ENCODE results near the gene MYCT1. TPM values are rescaled to one million over a fixed set of nuclear protein-coding genes. Genes with fewer than 3 reads are reported as not detected.

The MYCT1 gene
- total RNA-seq, 1 donor from 2014 or later, result 8.3 TPM

GRCh38 chr6:152749336-152749735 lies 51.6 kb downstream of the MYCT1 start:
- H3K4me3 ChIP-seq, result no peak overlapping the region

GRCh38 chr6:152750694-152751093 lies 53.0 kb downstream of the MYCT1 start, which contains the start of gene VIP:
VIP (plus strand) TSS chr6:152750797; CDS start chr6:152752178, 1,381 bp downstream.
- Histone ChIP-seq H3K27me3 (no peaks in the 10 kb centered on the region), H3K9me3 (no peaks in the 10 kb centered on the region), H3K4me1 (no peaks in the 10 kb centered on the region), H3K27ac (no peak within 1 kb of the TSS), H3K36me3 (no peaks in the 10 kb centered on the region), H3K4me3 (no peak within 1 kb of the TSS)
- intact Hi-C loops (cut with DNase I), result no loop called here
- DNase-seq (ENCODE audit: extremely low spot score in 2 of 2), result no peak
- TF ChIP-seq POLR2A (IDR thresholded peaks at IDR 0.05) (no peak), POLR2AphosphoS5 (IDR thresholded peaks at IDR 0.05; ENCODE audit: insufficient read depth in 1 of 2, low read depth in 1 of 2) (no peak)
- TF ChIP-seq, protein P1, sequence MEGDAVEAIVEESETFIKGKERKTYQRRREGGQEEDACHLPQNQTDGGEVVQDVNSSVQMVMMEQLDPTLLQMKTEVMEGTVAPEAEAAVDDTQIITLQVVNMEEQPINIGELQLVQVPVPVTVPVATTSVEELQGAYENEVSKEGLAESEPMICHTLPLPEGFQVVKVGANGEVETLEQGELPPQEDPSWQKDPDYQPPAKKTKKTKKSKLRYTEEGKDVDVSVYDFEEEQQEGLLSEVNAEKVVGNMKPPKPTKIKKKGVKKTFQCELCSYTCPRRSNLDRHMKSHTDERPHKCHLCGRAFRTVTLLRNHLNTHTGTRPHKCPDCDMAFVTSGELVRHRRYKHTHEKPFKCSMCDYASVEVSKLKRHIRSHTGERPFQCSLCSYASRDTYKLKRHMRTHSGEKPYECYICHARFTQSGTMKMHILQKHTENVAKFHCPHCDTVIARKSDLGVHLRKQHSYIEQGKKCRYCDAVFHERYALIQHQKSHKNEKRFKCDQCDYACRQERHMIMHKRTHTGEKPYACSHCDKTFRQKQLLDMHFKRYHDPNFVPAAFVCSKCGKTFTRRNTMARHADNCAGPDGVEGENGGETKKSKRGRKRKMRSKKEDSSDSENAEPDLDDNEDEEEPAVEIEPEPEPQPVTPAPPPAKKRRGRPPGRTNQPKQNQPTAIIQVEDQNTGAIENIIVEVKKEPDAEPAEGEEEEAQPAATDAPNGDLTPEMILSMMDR (IDR thresholded peaks at IDR 0.05), result no peak

More at GRCh38 chr6:152749336-152749735, 51.6 kb downstream of the MYCT1 start:
- H3K36me3 ChIP-seq, result no peaks in the 10 kb centered on the region
- TF ChIP-seq, protein P1 (IDR thresholded peaks at IDR 0.05), result no peak
- no peak for TF ChIP-seq POLR2A (IDR thresholded peaks at IDR 0.05)
- TF ChIP-seq POLR2AphosphoS5 (IDR thresholded peaks at IDR 0.05; ENCODE audit: insufficient read depth in 1 of 2, low read depth in 1 of 2), result no peak
- no peaks in the 10 kb centered on the region for H3K4me1 ChIP-seq
- intact Hi-C loops (cut with DNase I), result no loop called here
- no peak for DNase-seq (ENCODE audit: extremely low spot score in 2 of 2)
- no peaks in the 10 kb centered on the region for H3K27me3 ChIP-seq
- no peaks in the 10 kb centered on the region for H3K9me3 ChIP-seq
- H3K27ac ChIP-seq, result no peak overlapping the region

GRCh38 chr6:152765331-152765730 lies 67.6 kb downstream of the MYCT1 start:
- intact Hi-C loops (cut with DNase I), result no loop called here
- TF ChIP-seq POLR2AphosphoS5 (IDR thresholded peaks at IDR 0.05; ENCODE audit: insufficient read depth in 1 of 2, low read depth in 1 of 2), result no peak
- TF ChIP-seq, protein P1 (IDR thresholded peaks at IDR 0.05), result no peak
- no peak for TF ChIP-seq POLR2A (IDR thresholded peaks at IDR 0.05)
- H3K9me3 ChIP-seq, result no peaks in the 10 kb centered on the region

GRCh38 chr6:152769159-152769558 lies 71.5 kb downstream of the MYCT1 start:
- Histone ChIP-seq H3K4me3 (no peak overlapping the region), H3K36me3 (no peaks in the 10 kb centered on the region), H3K27ac (no peak overlapping the region), H3K9me3 (no peaks in the 10 kb centered on the region), H3K27me3 (no peaks in the 10 kb centered on the region), H3K4me1 (no peaks in the 10 kb centered on the region)
- intact Hi-C loops (cut with DNase I), result no loop called here
- DNase-seq (ENCODE audit: extremely low spot score in 2 of 2), result no peak
- TF ChIP-seq, protein P1 (IDR thresholded peaks at IDR 0.05), result no peak
- TF ChIP-seq POLR2AphosphoS5 (IDR thresholded peaks at IDR 0.05; ENCODE audit: insufficient read depth in 1 of 2, low read depth in 1 of 2) (no peak), POLR2A (IDR thresholded peaks at IDR 0.05) (no peak)

More at GRCh38 chr6:152765331-152765730, 67.6 kb downstream of the MYCT1 start:
- Histone ChIP-seq H3K27me3 (no peaks in the 10 kb centered on the region), H3K4me1 (no peaks in the 10 kb centered on the region), H3K36me3 (no peaks in the 10 kb centered on the region), H3K27ac (no peak overlapping the region), H3K4me3 (no peak overlapping the region)
- DNase-seq (ENCODE audit: extremely low spot score in 2 of 2), result no peak

- DNase-seq (ENCODE audit: extremely low spot score in 2 of 2), result no peak
- intact Hi-C loops (cut with DNase I), result no loop called here
- no peak overlapping the region for H3K4me3 ChIP-seq
Observed at GRCh38 chr6:152769993-152770392, 72.3 kb downstream of the MYCT1 start.

More at GRCh38 chr6:152769993-152770392, 72.3 kb downstream of the MYCT1 start:
- no peak for TF ChIP-seq POLR2AphosphoS5 (IDR thresholded peaks at IDR 0.05; ENCODE audit: insufficient read depth in 1 of 2, low read depth in 1 of 2)
- TF ChIP-seq POLR2A (IDR thresholded peaks at IDR 0.05), result no peak
- TF ChIP-seq, protein P1 (IDR thresholded peaks at IDR 0.05), result no peak
- Histone ChIP-seq H3K36me3 (no peaks in the 10 kb centered on the region), H3K4me1 (no peaks in the 10 kb centered on the region), H3K27ac (no peak overlapping the region), H3K27me3 (no peaks in the 10 kb centered on the region), H3K9me3 (no peaks in the 10 kb centered on the region)
